GM23248 (cell line): ENCODE measurements around the gene CSNK1G1.

ENCODE experiments used
- EZH2 ChIP-seq: fragments of 200-600 bp; sonication (generic); IDR thresholded peaks from 2 replicates; pipeline ENCODE4 v1.6.1; 2018; ENCODE audit warnings: antibody characterized with exemption, mild to moderate bottlenecking; ENCODE audit not compliant: insufficient read depth, poor library complexity, severe bottlenecking
- EZH2phosphoT487 ChIP-seq: fragments of 200-600 bp; sonication (generic); IDR thresholded peaks from 2 replicates; pipeline ENCODE4 v1.6.1; 2018; ENCODE audit warnings: antibody characterized with exemption, moderate library complexity, mild to moderate bottlenecking, low read depth; ENCODE audit not compliant: insufficient read depth

GRCh38 chr15:64386291-64386690 lies 30.3 kb upstream of the CSNK1G1 start:
- TF ChIP-seq EZH2phosphoT487 (no peak), EZH2 (no peak)
